NCI-H748 (cell line): ENCODE measurements around the gene TMEM126B.
"Not testable (repeated sequence)": the region's sequence is repeated elsewhere in the genome, so short reads cannot be mapped to it uniquely, and the experiment has no call there.

ENCODE experiments used
- DNase-seq: peaks from one replicate; lab custom pipeline; 2025; ENCODE audit not compliant: unreplicated experiment; lab: John Stamatoyannopoulos, UW

TMEM126B gene

GRCh38 chr11:85627998-85628770, at the start of gene TMEM126B:
TSS of gene TMEM126B (plus strand) at chr11:85628593. CDS start at chr11:85628608, 15 bp downstream.
- DNase-seq = peak; percentile 96

DNA sequence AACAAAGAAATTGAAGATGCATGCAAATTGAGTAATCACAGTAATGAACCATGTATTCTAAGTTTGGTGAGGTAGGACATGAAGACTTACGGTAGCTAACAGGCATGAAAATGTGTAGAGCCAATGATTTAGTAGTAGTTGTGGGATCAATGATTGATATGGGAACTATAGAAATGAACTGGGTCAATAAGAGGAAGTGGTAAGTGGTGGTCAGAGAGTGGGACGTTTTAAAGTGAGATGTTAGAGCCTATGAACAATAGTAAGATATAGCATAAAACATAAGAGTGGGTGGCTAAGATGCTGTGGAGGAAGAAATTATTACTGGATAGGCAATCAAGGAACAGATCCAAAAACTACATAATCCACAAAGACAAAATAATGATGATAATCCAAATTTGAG, 46.3 kb upstream of the TMEM126B start:
- DNase-seq = no peak

DNA sequence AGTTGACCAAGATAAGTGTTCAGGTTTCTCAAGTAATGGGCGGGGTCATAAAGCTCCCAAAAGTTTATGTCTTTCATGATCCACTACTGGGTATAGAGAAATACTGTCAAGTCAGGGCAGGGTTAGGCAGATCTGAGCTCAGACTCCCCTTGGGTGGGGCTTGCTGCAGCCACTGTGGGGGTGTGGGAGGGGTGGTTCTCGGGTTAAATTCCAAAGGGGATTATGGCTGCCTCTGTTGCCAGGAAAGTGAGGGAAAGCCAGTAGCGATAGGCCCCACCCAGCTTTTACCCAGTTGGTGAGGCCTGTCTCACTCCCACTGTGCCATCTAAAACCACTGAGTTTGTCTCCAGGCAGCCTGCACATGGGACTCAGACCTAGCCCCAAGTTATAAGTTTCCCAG, 39.0 kb upstream of the TMEM126B start:
- DNase-seq = no peak

DNA sequence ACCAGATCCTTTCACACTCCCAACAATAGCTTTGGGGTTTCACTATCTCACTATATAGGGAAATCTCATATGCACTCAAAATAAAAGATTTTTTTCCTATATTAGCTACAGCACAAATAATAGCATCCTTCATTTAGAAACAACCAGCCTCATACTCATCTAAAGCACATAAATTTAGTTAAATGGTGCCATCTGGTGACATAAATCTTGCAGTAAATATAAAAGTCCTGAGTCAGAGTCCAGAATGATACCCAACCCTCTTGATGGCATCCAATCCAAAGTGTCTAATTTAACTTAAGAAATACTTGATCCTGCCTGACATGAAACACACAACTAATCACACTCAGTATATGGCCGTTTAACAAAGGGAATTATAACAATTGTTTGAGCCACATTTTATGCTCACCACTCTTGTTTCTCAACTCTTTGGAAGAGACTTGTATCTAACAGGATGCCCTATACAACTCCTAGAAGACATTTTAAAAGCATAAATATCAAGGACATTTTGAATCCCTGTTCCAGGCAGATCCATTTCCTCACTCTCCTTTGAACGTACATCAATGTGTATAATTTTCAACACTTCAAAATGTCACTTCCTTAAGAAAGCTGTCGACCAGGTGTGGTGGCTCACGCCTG, 37.4 kb upstream of the TMEM126B start:
- peak; percentile 31 for DNase-seq

DNA sequence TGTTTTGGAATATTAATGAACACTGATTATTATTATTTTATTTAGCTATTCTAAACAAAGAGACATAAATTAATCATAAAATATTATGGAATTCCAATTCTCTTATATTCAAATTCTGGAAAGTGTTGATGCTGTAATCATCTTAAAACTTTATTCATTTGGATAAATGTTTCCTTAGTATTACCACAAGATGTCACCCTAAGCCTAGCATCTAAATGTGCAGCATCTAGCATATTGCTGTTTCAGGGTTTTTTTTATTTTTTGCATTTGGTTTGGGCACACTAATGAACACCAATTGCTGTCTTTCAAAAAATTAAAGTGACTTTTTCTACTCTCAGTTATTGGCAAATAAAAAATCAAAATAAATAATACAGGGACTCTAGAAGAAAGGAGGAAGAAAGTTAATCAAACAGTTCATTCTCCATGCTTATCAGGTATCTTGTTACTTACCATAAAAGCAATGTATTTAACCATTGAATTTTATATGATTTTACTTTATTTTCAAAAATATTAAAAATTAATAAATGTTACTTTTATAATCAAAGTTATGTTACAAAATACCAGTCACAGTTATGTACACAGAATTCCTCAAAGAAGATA, 33.0 kb upstream of the TMEM126B start:
- DNase-seq = peak; percentile 41

GRCh38 chr11:85596886-85597285, 31.5 kb upstream of the TMEM126B start:
- DNase-seq = no peak

DNA sequence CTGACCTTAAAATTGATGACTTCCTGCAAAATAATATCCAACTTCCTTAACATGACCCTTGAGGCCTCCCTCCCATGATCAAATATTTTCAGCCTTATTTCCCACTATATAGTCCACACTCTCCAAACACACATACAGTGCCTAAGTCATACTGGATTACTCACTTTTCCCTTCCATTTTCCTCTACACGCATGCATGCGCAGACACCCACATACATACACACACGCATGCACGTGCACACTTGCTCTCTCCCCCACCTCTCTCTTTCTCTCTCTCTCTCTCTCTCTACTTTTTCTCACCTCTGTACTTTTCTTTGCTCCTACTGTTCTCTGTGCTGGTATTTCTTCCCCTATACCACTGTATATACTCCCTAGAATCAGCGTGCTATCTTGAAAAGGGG, 29.3 kb upstream of the TMEM126B start:
- DNase-seq = no peak

DNA sequence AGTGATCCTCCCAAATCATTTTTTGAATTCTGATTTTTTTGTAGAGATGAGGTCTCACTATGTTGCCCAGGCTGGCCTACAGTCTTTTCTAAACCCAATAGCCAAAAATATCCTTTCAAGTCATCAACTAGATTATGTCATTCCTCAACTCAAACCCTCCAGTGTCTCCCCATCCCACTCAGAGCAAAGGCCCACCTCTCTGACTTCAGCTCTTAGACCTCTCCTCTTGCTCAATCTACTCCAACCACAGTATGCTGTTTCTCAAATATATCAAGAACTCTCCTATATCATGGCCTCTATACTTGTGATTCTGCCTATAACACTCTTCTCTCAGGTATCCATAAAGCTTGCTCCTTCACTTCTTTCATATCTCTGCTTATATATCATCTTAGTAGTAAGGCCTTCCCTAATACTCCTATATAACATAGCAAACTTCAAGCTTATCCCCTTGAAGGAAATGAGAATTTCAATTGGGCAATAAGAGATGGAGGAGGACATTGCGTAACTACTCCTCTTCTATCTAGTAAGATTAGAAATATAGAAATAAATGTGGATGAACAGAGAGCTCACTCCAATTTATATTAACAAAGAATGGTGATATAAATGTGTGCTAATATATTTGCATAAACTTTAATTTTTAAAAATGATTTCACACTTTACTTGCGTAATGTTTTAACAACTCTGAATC, 25.7 kb upstream of the TMEM126B start:
- DNase-seq = no peak

DNA sequence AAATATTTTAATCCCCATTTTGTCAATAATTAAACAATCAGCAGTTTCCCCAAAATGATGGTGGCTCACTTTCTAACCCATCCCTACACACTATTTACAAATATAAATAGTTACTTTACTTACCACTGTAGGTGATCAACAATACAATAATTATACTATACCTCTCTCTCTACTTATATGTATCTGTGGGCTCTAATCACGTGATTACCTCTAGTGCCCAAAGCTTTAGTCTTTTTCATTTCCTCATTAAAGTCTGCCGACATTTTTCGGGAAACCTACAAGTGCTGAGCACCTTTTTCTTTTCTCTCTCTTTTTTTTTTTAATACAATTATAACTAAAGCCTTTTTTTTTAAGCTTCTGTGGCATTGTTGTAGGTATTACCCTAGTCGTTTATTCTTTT, 25.2 kb upstream of the TMEM126B start:
- DNase-seq = no peak

GRCh38 chr11:85606237-85606636, 22.2 kb upstream of the TMEM126B start:
- DNase-seq = not testable (repeated sequence)

GRCh38 chr11:85608621-85609020, 19.8 kb upstream of the TMEM126B start:
- not testable (repeated sequence) for DNase-seq

DNA sequence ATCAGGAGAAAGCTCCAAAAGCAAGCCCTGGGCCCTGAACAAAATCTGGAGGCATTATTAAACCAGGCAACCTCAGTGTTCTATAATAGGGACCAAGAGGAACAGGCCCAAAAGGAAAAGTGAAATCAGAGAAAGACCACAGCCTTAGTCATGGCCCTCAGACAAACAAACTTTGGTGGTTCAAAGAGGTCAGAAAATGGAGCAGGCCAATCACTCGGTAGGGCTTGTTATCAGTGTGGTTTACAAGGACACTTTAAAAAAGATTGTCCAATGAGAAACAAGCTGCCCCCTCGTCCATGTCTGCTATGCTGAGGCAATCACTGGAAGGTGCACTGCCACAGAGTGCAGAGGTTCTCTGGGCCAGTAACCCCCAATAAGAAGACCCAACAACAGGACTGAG, 19.1 kb upstream of the TMEM126B start:
- DNase-seq = not testable (repeated sequence)

DNA sequence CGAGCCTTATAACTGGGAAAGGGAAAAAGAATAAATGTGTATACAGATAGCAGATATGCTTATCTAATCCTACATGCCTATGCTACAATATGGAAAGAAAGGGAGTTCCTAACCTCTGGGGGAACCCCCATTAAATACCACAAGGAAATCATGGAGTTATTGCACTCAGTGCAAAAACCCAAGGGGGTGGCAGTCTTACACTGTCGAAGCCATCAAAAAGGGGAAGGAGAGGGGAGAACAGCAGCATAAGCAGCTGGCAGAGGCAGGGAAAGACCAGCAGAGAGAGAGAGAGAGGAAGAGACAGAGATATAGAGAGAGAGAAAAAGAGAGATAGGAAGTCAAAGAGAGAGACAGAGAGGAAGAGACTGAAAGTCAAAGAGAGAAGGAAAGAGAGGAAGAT, 16.8 kb upstream of the TMEM126B start:
- DNase-seq = not testable (repeated sequence)

- DNase-seq = no peak
Observed at GRCh38 chr11:85619499-85619898, 8.9 kb upstream of the TMEM126B start.

GRCh38 chr11:85620256-85620655, 8.1 kb upstream of the TMEM126B start:
- no peak for DNase-seq

DNA sequence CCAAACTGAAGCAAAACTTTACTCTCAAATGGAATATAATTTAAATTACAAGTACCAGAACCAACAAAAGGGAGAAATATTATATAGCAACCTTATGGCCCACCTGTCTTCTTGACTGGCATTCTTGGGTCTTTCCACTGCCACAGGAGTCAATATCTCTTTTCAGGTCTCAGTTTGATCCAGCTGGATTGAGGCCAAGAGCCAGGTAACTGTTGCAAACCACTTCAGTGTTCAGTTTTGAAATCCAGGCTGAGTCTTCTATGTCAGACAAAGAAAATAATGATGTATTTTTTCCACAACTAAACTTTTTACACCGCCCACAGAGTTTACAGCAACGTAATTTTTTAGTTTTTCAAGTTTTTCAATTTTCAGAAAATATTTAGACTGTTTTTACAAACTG, 1.9 kb upstream of the TMEM126B start:
- peak; percentile 2 for DNase-seq

- peak; percentile 32 for DNase-seq
Observed at GRCh38 chr11:85627332-85627997, 928 bp upstream of the TMEM126B start, which contains the start of gene DLG2. TSS of gene DLG2 (minus strand) at chr11:85627344.

DNA sequence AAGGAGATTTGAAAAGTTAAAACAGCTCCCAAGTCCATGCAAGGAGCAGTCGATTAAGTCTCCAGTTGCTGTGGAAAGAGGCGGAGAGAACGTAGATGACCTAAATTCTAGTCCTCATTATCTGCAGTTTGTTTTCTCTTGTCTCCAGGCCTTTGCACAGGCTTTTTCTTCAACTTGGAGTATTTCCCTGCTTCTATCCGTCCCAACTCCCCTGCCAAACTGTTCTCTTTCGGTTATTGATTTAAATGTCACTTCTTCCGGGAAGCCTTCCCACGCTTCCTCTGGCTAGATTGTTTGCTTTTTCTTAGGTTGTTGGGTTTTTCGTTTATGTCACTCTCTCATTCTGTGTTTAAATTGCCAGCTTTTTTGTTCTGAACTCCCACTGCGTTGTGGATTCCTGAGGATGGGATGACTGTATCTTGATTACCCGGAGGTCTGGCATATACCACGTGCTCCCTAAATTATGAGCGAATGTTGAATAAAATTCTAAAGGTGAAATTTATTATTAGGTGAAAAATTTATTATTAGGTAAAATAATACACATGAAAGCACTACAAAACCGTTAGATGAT, 463 bp downstream of the TMEM126B start:
- peak; percentile 40 for DNase-seq

GRCh38 chr11:85634747-85635146, 6.4 kb downstream of the TMEM126B start:
- no peak for DNase-seq

GRCh38 chr11:85643191-85643614, 14.8 kb downstream of the TMEM126B start:
- no peak for DNase-seq

GRCh38 chr11:85647078-85647477, 18.7 kb downstream of the TMEM126B start:
- DNase-seq = no peak
